ENCODE measurements around the gene CYP2E1. TPM values are rescaled to one million over a fixed set of nuclear protein-coding genes. Genes with fewer than 3 reads are reported as not detected.

CYP2E1 gene
- total RNA-seq, 2 donors from 2014 or later, result 0.77 to 0.86 TPM

DNA sequence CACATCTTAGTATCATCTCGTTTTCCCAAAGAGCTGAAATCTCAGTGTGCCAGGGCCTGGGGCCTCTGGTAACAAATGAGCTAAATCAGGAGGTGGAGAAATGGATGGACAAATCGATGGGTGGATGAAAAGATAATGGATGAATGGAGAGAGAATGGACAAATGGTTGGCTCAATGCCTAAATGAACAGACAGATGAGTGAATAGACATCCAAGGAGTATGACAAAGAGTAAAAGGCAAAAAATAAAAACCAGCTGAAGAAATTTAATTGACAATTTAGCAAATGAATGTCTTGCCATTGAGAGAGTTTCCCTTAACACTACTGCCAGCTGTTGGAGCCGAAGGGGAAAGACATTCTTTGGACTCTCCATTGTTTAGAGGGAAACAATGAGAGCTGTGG is 30.2 kb downstream of the CYP2E1 start:
- Histone ChIP-seq H3K27ac (ENCODE audit: low read depth, low read length) (no peak overlapping the region), H3K4me1 (ENCODE audit: control insufficient read depth, insufficient read depth, low read length) (no peaks in the 10 kb centered on the region), H3K4me3 (ENCODE audit: low read length) (no peak overlapping the region), H3K9ac (ENCODE audit: extremely low read depth, low read length, poor library complexity, severe bottlenecking) (no peak overlapping the region), H3K36me3 (ENCODE audit: control insufficient read depth, insufficient read depth, low read length) (no peaks in the 10 kb centered on the region), H3K9me3 (ENCODE audit: control insufficient read depth, low read length) (peaks cover 51% of the 10 kb centered on the region), H3K27me3 (ENCODE audit: control insufficient read depth, insufficient read depth, low read length, poor library complexity, severe bottlenecking) (no peaks in the 10 kb centered on the region)
- Mint-ChIP-seq H3K9me3 (peaks cover 96% of the 10 kb centered on the region), H3K4me1 (no peaks in the 10 kb centered on the region), H3K36me3 (ENCODE audit: low read depth) (peaks cover 3% of the 10 kb centered on the region), H3K4me3 (no peak overlapping the region), H3K27me3 (ENCODE audit: insufficient read depth) (no peaks in the 10 kb centered on the region), H3K27ac (no peak overlapping the region)
- no peak for DNase-seq
- TF ChIP-seq, protein P1, sequence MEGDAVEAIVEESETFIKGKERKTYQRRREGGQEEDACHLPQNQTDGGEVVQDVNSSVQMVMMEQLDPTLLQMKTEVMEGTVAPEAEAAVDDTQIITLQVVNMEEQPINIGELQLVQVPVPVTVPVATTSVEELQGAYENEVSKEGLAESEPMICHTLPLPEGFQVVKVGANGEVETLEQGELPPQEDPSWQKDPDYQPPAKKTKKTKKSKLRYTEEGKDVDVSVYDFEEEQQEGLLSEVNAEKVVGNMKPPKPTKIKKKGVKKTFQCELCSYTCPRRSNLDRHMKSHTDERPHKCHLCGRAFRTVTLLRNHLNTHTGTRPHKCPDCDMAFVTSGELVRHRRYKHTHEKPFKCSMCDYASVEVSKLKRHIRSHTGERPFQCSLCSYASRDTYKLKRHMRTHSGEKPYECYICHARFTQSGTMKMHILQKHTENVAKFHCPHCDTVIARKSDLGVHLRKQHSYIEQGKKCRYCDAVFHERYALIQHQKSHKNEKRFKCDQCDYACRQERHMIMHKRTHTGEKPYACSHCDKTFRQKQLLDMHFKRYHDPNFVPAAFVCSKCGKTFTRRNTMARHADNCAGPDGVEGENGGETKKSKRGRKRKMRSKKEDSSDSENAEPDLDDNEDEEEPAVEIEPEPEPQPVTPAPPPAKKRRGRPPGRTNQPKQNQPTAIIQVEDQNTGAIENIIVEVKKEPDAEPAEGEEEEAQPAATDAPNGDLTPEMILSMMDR (conservative IDR thresholded peaks at IDR 0.05), result no peak
- 29 to 40% methylated on average over 2 to 3 of the region's 3 CpGs for WGBS, 2 experiments (ENCODE audit: insufficient coverage in 1 of 2, insufficient read length in 1 of 2)

DNA sequence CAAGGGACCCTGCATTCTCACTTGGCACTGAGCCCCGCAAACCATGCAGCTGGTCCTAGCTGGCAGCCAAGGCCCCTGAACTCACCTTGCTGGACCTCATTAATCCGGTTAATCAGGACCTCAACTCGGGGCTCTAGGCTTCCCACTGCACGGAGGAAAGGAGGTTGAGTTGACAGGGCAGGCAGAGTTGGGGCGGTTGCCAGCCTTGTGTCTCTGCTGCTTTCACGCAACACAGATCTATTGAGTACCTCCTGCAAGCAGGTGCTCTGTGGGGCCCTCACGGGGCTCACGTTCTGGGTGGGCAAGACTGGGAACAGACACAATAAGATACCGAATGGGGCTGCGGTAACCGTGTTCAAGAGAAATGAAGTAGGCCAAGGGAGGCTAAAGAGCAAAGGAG is 32.1 kb downstream of the CYP2E1 start:
- Histone ChIP-seq H3K4me3 (ENCODE audit: low read length) (no peak overlapping the region), H3K27me3 (ENCODE audit: control insufficient read depth, insufficient read depth, low read length, poor library complexity, severe bottlenecking) (no peaks in the 10 kb centered on the region), H3K27ac (ENCODE audit: low read depth, low read length) (no peak overlapping the region), H3K36me3 (ENCODE audit: control insufficient read depth, insufficient read depth, low read length) (no peaks in the 10 kb centered on the region), H3K9ac (ENCODE audit: extremely low read depth, low read length, poor library complexity, severe bottlenecking) (no peak overlapping the region), H3K9me3 (ENCODE audit: control insufficient read depth, low read length) (peaks cover 53% of the 10 kb centered on the region), H3K4me1 (ENCODE audit: control insufficient read depth, insufficient read depth, low read length) (no peaks in the 10 kb centered on the region)
- no peaks in the 10 kb centered on the region for H3K27me3 Mint-ChIP-seq (ENCODE audit: insufficient read depth)
- peaks cover 96% of the 10 kb centered on the region for H3K9me3 Mint-ChIP-seq
- DNase-seq, result no peak
- H3K4me1 Mint-ChIP-seq, result no peaks in the 10 kb centered on the region
- peaks cover 3% of the 10 kb centered on the region for H3K36me3 Mint-ChIP-seq (ENCODE audit: low read depth)
- TF ChIP-seq, protein P1 (conservative IDR thresholded peaks at IDR 0.05), result no peak
- H3K4me3 Mint-ChIP-seq, result no peak overlapping the region
- H3K27ac Mint-ChIP-seq, result no peak overlapping the region
- WGBS, 2 experiments (ENCODE audit: insufficient coverage in 1 of 2, insufficient read length in 1 of 2), result 71 to 79% methylated on average over 9 to 11 of the region's 11 CpGs

DNA sequence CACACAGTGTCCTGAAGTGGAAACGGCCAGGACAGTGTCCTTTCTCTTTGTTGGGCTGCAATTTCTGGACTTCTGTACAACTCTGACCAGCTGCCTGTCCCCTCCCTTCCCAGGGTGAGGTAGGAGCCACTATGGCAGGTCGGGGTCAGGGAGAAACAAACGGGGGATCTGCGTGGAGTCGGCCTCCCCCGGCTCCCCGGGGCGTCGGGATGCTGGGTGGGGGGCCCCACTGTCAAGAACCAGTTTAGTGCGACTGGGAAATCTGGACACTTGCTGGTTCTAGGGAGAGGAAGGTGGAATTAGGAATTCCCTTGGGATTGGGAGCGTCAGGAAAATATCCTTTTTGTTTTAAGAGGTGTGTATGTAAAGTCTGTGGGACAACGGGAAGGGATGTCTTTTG is 37.7 kb downstream of the CYP2E1 start:
- Histone ChIP-seq H3K4me3 (ENCODE audit: low read length) (no peak overlapping the region), H3K4me1 (ENCODE audit: control insufficient read depth, insufficient read depth, low read length) (no peaks in the 10 kb centered on the region), H3K27ac (ENCODE audit: low read depth, low read length) (no peak overlapping the region), H3K27me3 (ENCODE audit: control insufficient read depth, insufficient read depth, low read length, poor library complexity, severe bottlenecking) (no peaks in the 10 kb centered on the region), H3K9me3 (ENCODE audit: control insufficient read depth, low read length) (peaks cover 33% of the 10 kb centered on the region), H3K36me3 (ENCODE audit: control insufficient read depth, insufficient read depth, low read length) (no peaks in the 10 kb centered on the region), H3K9ac (ENCODE audit: extremely low read depth, low read length, poor library complexity, severe bottlenecking) (no peak overlapping the region)
- Mint-ChIP-seq H3K36me3 (ENCODE audit: low read depth) (no peaks in the 10 kb centered on the region), H3K27ac (no peak overlapping the region), H3K9me3 (peaks cover 67% of the 10 kb centered on the region), H3K4me3 (no peak overlapping the region), H3K27me3 (ENCODE audit: insufficient read depth) (peaks cover under 1% of the 10 kb centered on the region), H3K4me1 (no peaks in the 10 kb centered on the region)
- TF ChIP-seq, protein P1 (conservative IDR thresholded peaks at IDR 0.05), result no peak
- DNase-seq, result no peak
- whole genome bisulfite sequencing, 2 experiments (ENCODE audit: insufficient coverage in 1 of 2, insufficient read length in 1 of 2), result 81 to 82% methylated on average over 7 to 12 of the region's 12 CpGs
